SH-SY5Y (cell line): ENCODE data around the gene SNX19.

Experiments used
- GATA2 ChIP-seq: IDR thresholded peaks from 2 replicates; pipeline ENCODE4 v1.6.1; 2011; ENCODE audit warnings: mild to moderate bottlenecking, low read depth, low read length
- GATA3 ChIP-seq: IDR thresholded peaks from 2 replicates; pipeline ENCODE4 v1.6.1; 2011; ENCODE audit warnings: low read depth, mild to moderate bottlenecking, low read length, moderate library complexity

- TF ChIP-seq GATA3 = no peak
- TF ChIP-seq GATA2 = no peak
Measured at GRCh38 chr11:130861283-130861682, 55.0 kb downstream of the SNX19 start.
